ENCODE results near the gene RND1. TPM values are rescaled to one million over a fixed set of nuclear protein-coding genes. Genes with fewer than 3 reads are reported as not detected.
"Not testable (repeated sequence)": the region's sequence is repeated elsewhere in the genome, so short reads cannot be mapped to it uniquely, and the experiment has no call there.

The RND1 gene
- total RNA-seq: 1 to 10 TPM; 3.7 to 3.9 TPM
- polyA plus RNA-seq: 1 to 10 TPM in 2 of 3 donors, under 1 TPM in 1; 0.15 to 2.1 (median 1.3) TPM
- 0.93 to 27.3 (median 2.2) reads per million in 6 experiments for total RNA-seq

GRCh38 chr12:48865281-48866051, at the start of gene RND1:
Gene RND1, minus strand, starts transcription at chr12:48865870. Its CDS starts 103 bp downstream, at chr12:48865767.
- H3K4me3 Mint-ChIP-seq: peak within 1 kb of the TSS; percentile 82 to 99 (median 94)
- DNase-seq: peak; percentile 64 to 92 (median 86)
- peaks cover 17 to 41% (median 28%) of the 10 kb centered on the region in 5 donors for H3K27me3 Mint-ChIP-seq
- peaks cover 0 to 5% (median 3%) of the 10 kb centered on the region in 3 donors for H3K36me3 Mint-ChIP-seq
- peak within 1 kb of the TSS; percentile 60 to 98 (median 90) for H3K27ac Mint-ChIP-seq
- peak; percentile 91 to 97 for ATAC-seq
- peaks cover 13 to 25% (median 24%) of the 10 kb centered on the region in 4 donors for H3K4me1 Mint-ChIP-seq
- H3K9me3 Mint-ChIP-seq: no peaks in the 10 kb centered on the region
- POLR2A ChIA-PET: interaction anchor here (0.6 to 2.4 kb wide), 10 partner anchors 8 to 501 kb away, joined by 3 to 46 read pairs (median 4); partner anchors contain the start of genes DDX23, FKBP11 and TUBA1C

GRCh38 chr12:48910196-48910595, 44.5 kb upstream of the RND1 start:
- POLR2A ChIA-PET: interaction anchor here (0.9 to 3.8 kb wide), 3 partner anchors 7 to 15 kb away, joined by 3 to 18 read pairs (median 15); partner anchors contain the start of gene FKBP11
- H3K9me3 Mint-ChIP-seq: no peaks in the 10 kb centered on the region
- H3K36me3 Mint-ChIP-seq: no peaks in the 10 kb centered on the region
- H3K4me1 Mint-ChIP-seq: no peaks in the 10 kb centered on the region
- DNase-seq (no peak), ATAC-seq (no peak)
- no peak overlapping the region for H3K27ac Mint-ChIP-seq
- H3K27me3 Mint-ChIP-seq: peaks cover 0 to 5% (median 0%) of the 10 kb centered on the region in 5 donors
- H3K4me3 Mint-ChIP-seq: no peak overlapping the region

- H3K27ac Mint-ChIP-seq, ATAC-seq, DNase-seq, H3K27me3 Mint-ChIP-seq, H3K36me3 Mint-ChIP-seq, H3K4me3 Mint-ChIP-seq, H3K9me3 Mint-ChIP-seq, H3K4me1 Mint-ChIP-seq: not testable (repeated sequence)
- POLR2A ChIA-PET: interaction anchor here (0.7 to 3.7 kb wide), 4 partner anchors 8 to 778 kb away, joined by 3 to 15 read pairs (median 4); partner anchors contain the start of gene FKBP11
These were observed 44.0 kb upstream of the RND1 start for GRCh38 chr12:48909698-48910097.

GRCh38 chr12:48907245-48907644, 41.6 kb upstream of the RND1 start:
- Mint-ChIP-seq H3K4me1 (peaks cover 0 to 4% (median 1%) of the 10 kb centered on the region in 4 donors), H3K27me3 (peaks cover 0 to 5% (median 0%) of the 10 kb centered on the region in 5 donors), H3K9me3 (no peaks in the 10 kb centered on the region), H3K27ac (peak overlapping the region in 2 of 10 donors; percentile 1 to 84), H3K36me3 (no peaks in the 10 kb centered on the region), H3K4me3 (no peak overlapping the region)
- POLR2A ChIA-PET: interaction anchor here (1.4 to 3.7 kb wide), 2 partner anchors 10 to 17 kb away, joined by 7 to 15 read pairs; partner anchors contain the start of gene FKBP11
- ATAC-seq: no peak
- DNase-seq: no peak

- POLR2A ChIA-PET: interaction anchor here (0.6 to 2.1 kb wide), 10 partner anchors 8 to 84 kb away, joined by 3 to 17 read pairs (median 4); partner anchors contain the start of genes ARF3, DDX23 and FKBP11
- peak; percentile 75 to 95 (median 82) for DNase-seq
- H3K4me3 Mint-ChIP-seq: peak overlapping the region; percentile 56 to 86 (median 82)
- peak; percentile 100 for ATAC-seq
- H3K27me3 Mint-ChIP-seq: peaks cover 0 to 4% (median 0%) of the 10 kb centered on the region in 5 donors
- H3K4me1 Mint-ChIP-seq: peaks cover 0 to 4% (median 1%) of the 10 kb centered on the region in 4 donors
- H3K27ac Mint-ChIP-seq: peak overlapping the region in 7 of 10 donors; percentile 15 to 94 (median 90)
- no peaks in the 10 kb centered on the region for H3K36me3 Mint-ChIP-seq
- H3K9me3 Mint-ChIP-seq: no peaks in the 10 kb centered on the region
These were observed 38.3 kb upstream of the RND1 start for GRCh38 chr12:48903982-48904411.

GRCh38 chr12:48903363-48903981, 37.8 kb upstream of the RND1 start:
- Mint-ChIP-seq H3K27ac (peak overlapping the region in 3 of 10 donors; percentile 34 to 91 (median 87)), H3K9me3 (no peaks in the 10 kb centered on the region)
- no peak for DNase-seq

GRCh38 chr12:48901278-48901677, 35.6 kb upstream of the RND1 start:
- DNase-seq: no peak
- no peaks in the 10 kb centered on the region for H3K9me3 Mint-ChIP-seq
- H3K36me3 Mint-ChIP-seq: no peaks in the 10 kb centered on the region
- H3K27me3 Mint-ChIP-seq: peaks cover 0 to 6% (median 1%) of the 10 kb centered on the region in 5 donors
- POLR2A ChIA-PET: interaction anchor here (0.7 to 2.1 kb wide), 2 partner anchors 15 to 23 kb away, joined by 4 to 5 read pairs; no protein-coding TSS in a partner anchor
- H3K4me1 Mint-ChIP-seq: peaks cover 0 to 4% (median 1%) of the 10 kb centered on the region in 4 donors
- ATAC-seq: no peak
- no peak overlapping the region for H3K27ac Mint-ChIP-seq
- H3K4me3 Mint-ChIP-seq: no peak overlapping the region

More at GRCh38 chr12:48903363-48903981, 37.8 kb upstream of the RND1 start:
- no peaks in the 10 kb centered on the region for H3K36me3 Mint-ChIP-seq
- H3K4me3 Mint-ChIP-seq: peak overlapping the region in 7 of 10 donors; percentile 55 to 71 (median 59)
- ATAC-seq: no peak
- POLR2A ChIA-PET: interaction anchor here (0.6 to 2.1 kb wide), 9 partner anchors 9 to 84 kb away, joined by 3 to 17 read pairs (median 5); partner anchors contain the start of genes DDX23 and FKBP11
- peaks cover 0 to 4% (median 1%) of the 10 kb centered on the region in 4 donors for H3K4me1 Mint-ChIP-seq
- peaks cover 0 to 5% (median 2%) of the 10 kb centered on the region in 5 donors for H3K27me3 Mint-ChIP-seq

GRCh38 chr12:48899651-48900050, 34.0 kb upstream of the RND1 start:
- peaks cover 0 to 6% (median 2%) of the 10 kb centered on the region in 5 donors for H3K27me3 Mint-ChIP-seq
- POLR2A ChIA-PET: interaction anchor here (0.7 to 2.1 kb wide), 2 partner anchors 25 to 91 kb away, joined by 3 to 5 read pairs; no protein-coding TSS in a partner anchor

GRCh38 chr12:48894271-48894670, 28.6 kb upstream of the RND1 start:
- Mint-ChIP-seq H3K4me1 (peaks cover 0 to 7% (median 3%) of the 10 kb centered on the region in 4 donors), H3K9me3 (no peaks in the 10 kb centered on the region), H3K36me3 (no peaks in the 10 kb centered on the region), H3K4me3 (no peak overlapping the region), H3K27me3 (peaks cover 8 to 27% (median 19%) of the 10 kb centered on the region in 5 donors), H3K27ac (no peak overlapping the region)
- POLR2A ChIA-PET: interaction anchor here (1.2 kb wide), 1 partner anchor 42 kb away, joined by 4 read pairs; the partner anchor contains the start of gene DDX23
- ATAC-seq (no peak), DNase-seq (no peak)

More at GRCh38 chr12:48899651-48900050, 34.0 kb upstream of the RND1 start:
- no peak overlapping the region for H3K4me3 Mint-ChIP-seq
- no peak for ATAC-seq
- no peak overlapping the region for H3K27ac Mint-ChIP-seq
- DNase-seq: no peak
- H3K36me3 Mint-ChIP-seq: no peaks in the 10 kb centered on the region
- peaks cover 0 to 3% (median 1%) of the 10 kb centered on the region in 4 donors for H3K4me1 Mint-ChIP-seq
- H3K9me3 Mint-ChIP-seq: no peaks in the 10 kb centered on the region

GRCh38 chr12:48890657-48891418, 25.2 kb upstream of the RND1 start:
- Mint-ChIP-seq H3K27me3 (peaks cover 8 to 26% (median 18%) of the 10 kb centered on the region in 5 donors), H3K36me3 (no peaks in the 10 kb centered on the region), H3K9me3 (no peaks in the 10 kb centered on the region), H3K4me1 (peaks cover 0 to 7% (median 3%) of the 10 kb centered on the region in 4 donors), H3K27ac (peak overlapping the region in 4 of 10 donors; percentile 8 to 84 (median 52)), H3K4me3 (peak overlapping the region in 4 of 10 donors; percentile 1 to 41 (median 20))
- POLR2A ChIA-PET: interaction anchor here (0.6 to 3.6 kb wide), 5 partner anchors 25 to 48 kb away, joined by 3 to 47 read pairs (median 4); partner anchors contain the start of genes DDX23 and RND1
- DNase-seq (peak; percentile 52 to 80 (median 69)), ATAC-seq (peak; percentile 98 to 100)

GRCh38 chr12:48889679-48890078, 24.0 kb upstream of the RND1 start:
- no peak for ATAC-seq
- Mint-ChIP-seq H3K27ac (no peak overlapping the region), H3K4me3 (no peak overlapping the region), H3K4me1 (peaks cover 0 to 7% (median 3%) of the 10 kb centered on the region in 4 donors), H3K27me3 (peaks cover 8 to 25% (median 18%) of the 10 kb centered on the region in 5 donors), H3K9me3 (no peaks in the 10 kb centered on the region), H3K36me3 (no peaks in the 10 kb centered on the region)
- DNase-seq: no peak
- POLR2A ChIA-PET: interaction anchor here (1.6 to 3.6 kb wide), 3 partner anchors 24 to 37 kb away, joined by 4 to 47 read pairs (median 4); partner anchors contain the start of genes DDX23 and RND1
